AML-193 (cell line): Measurements from ENCODE around the gene LRP1.

ENCODE experiments used
- DNase-seq, 2 experiments: peaks; one replicate each; lab custom pipeline; 2025; lab: John Stamatoyannopoulos, UW

The LRP1 gene

GRCh38 chr12:57127726-57128518 is at the start of gene LRP1:
LRP1 (plus strand) TSS chr12:57128483; CDS start chr12:57128965, 482 bp downstream.
- DNase-seq: no peak

DNA sequence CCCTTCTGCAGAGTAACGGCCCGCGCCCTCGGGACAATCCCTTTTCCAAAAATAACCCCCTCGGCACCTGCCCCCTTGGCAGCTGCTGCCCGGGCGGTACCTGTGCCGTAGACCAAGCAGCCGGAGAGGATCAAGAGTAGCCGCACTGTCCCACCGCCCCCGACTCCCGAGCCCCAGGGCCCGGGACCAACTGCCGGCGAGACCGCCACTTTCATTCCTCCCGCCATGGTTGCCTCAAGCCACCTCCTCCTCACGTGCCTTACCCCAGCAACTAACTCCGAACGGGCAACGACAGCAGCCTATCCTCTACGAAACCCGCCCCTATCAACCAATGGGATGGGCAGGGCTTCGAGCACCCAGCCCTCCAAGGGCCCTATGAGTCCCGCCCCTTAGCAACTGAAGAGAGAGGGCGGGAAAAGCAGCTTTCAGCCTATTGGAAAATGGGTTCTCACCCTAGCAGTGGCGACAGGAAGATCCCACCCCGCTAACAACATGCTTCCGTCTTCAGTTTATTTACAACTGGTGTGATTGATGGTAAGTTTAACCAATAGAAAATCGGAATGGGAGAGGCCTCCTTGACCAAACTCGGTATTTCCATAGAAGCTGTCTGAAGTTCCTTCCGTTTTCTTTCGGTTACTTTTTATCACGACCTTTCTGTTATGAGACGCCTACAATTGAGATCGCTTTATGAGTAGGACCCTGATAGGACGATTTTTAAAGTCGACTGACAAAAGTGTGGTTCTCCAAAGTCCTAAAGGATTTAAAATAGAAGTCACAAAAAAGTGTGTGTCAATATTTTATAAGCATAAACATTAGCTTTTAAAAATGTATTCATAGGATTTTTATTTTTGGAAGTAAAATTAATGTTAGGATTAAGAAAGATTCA is 49.5 kb upstream of the LRP1 start, which contains the start of gene NEMP1:
TSS of gene NEMP1 (minus strand) at position 273 of the 886 bp plus-strand sequence. CDS start at position 227, 46 bp downstream.
- DNase-seq: peak; percentile 100

DNA sequence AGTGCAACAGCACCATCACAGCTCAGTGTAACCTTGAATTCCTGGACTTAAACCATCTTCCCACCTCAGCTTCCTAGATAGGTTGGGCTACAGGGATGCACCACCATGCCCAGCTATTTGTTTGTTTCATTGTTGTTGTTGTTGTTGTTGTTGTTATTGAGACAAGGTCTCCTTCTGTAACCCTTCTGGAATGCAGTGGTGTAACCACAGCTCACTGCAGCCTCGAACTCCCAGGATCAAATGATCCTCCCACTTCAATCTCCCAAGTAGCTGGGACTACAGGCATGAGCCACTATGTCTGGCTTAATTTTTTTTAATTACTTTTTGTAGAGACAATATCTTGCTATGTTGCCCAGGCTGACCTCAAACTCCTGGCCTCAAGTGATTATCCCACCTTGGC is 48.5 kb upstream of the LRP1 start:
- no peak for DNase-seq

DNA sequence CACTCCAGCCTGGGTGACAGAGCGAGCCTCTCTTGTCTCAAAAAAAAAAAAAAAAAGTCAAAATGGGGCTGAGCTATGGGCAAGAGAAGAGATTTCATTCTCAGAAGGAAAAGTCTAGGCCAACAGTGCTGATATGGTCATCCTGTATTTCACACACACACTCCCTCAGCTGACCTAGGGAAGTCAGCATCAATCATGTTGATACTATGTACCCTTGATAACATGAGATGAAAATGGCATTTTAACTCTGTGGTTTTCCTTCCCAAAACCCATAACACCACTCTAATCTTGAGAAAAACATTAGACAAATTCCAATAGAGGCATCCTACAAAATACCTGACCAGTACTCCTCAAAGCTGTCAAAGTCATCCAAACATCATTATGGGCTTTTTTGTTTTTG is 47.4 kb upstream of the LRP1 start:
- DNase-seq: no peak

GRCh38 chr12:57085999-57086492 is 42.2 kb upstream of the LRP1 start:
- no peak for DNase-seq

DNA sequence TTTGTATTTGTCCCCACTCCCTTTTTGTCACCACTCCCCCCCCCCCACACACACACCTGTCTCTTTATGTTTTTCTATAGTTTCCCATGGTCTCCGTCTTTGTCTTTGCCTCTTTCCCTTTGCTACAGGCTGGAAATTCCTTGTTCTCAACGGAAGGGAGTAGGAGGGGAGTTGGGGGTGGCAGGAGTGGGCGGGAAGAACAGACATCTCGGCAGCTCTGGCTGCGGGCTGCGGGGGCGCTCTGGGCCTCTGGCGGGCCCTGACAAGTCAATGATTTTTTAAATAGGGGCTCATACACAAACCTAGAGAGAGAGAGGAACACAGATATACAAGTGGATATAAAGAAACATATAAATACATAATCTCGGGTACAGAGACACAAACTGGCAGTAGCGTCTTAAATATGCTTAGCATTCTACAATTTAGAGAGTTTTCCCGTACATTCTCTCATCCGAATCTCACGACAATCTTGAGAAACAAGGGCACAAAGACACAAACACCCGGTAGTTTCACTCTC is 41.7 kb upstream of the LRP1 start:
- DNase-seq: peak in 1 of 2 experiments; percentile 19

GRCh38 chr12:57087010-57087690 is 41.1 kb upstream of the LRP1 start:
- peak; percentile 45 to 52 for DNase-seq

- DNase-seq: peak; percentile 20 to 21
These were observed 40.5 kb upstream of the LRP1 start for GRCh38 chr12:57087691-57088353.

GRCh38 chr12:57088354-57089270 is 39.7 kb upstream of the LRP1 start, which contains the start of gene NAB2:
NAB2 (plus strand) TSS chr12:57089114; CDS start chr12:57089272, 158 bp downstream.
- peak; percentile 94 for DNase-seq

GRCh38 chr12:57089271-57090245 is 38.7 kb upstream of the LRP1 start:
- DNase-seq: peak; percentile 29 to 42

GRCh38 chr12:57090490-57090889 is 37.8 kb upstream of the LRP1 start:
- no peak for DNase-seq

GRCh38 chr12:57090924-57091637 is 37.2 kb upstream of the LRP1 start:
- no peak for DNase-seq

DNA sequence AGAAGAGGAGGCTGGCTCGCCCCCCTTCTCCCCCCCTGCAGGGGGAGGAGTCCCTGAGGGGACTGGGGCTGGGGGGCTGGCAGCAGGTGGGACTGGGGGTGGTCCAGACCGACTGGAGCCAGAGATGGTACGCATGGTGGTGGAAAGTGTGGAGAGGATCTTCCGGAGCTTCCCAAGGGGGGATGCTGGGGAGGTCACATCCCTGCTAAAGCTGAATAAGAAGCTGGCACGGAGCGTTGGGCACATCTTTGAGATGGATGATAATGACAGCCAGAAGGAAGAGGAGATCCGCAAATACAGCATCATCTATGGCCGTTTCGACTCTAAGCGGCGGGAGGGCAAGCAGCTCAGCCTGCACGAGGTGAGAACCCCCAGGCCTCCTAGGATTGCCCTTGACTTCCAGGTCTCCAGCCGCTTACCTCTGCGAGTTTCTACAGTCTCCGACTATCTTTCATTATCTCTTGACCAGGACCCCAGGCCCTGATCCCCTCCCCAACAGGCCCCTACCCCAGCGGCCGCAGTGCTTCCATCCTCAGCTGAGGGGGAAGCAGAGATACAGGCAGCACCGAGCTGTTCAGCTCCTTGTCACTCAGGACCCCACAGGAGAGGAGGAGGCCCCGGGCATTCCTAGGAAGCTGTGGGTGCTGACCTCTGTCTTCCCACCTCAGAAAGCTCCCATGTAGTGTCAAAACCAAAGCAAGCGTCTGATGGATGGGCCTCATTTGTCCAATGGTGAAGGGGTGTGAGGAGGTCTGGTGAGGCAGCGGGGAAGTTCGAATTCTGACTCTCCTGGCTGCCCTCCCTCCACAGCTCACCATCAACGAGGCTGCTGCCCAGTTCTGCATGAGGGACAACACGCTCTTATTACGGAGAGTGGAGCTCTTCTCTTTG is 36.4 kb upstream of the LRP1 start:
- no peak for DNase-seq

- DNase-seq: no peak
These were observed 35.8 kb upstream of the LRP1 start for GRCh38 chr12:57092529-57092862.

- no peak for DNase-seq
These were observed 35.3 kb upstream of the LRP1 start for GRCh38 chr12:57092876-57093414.

GRCh38 chr12:57093415-57094207 is 34.7 kb upstream of the LRP1 start:
- peak; percentile 20 to 41 for DNase-seq
